H1 (cell line): ENCODE results near the gene NKAIN1. TPM values are rescaled to one million over a fixed set of nuclear protein-coding genes. Genes with fewer than 3 reads are reported as not detected.

ENCODE experiments used
- CTCF ChIA-PET: fragments of 300-600 bp; sonication (Branson Sonifier 250); formaldehyde crosslinking; loops from one replicate; lab custom pipeline; 2021; ENCODE audit not compliant: partially characterized antibody; lab: Charles Lee
- POLR2A ChIA-PET: fragments of 300-600 bp; sonication (Branson Sonifier 250); formaldehyde crosslinking; loops from one replicate; lab custom pipeline; 2021; ENCODE audit warnings: inconsistent platforms; ENCODE audit not compliant: partially characterized antibody; lab: Charles Lee
- DNase-seq, 2 experiments: peaks; one replicate each; pipeline versions ENCODE4 v3.0.0 to v3.0.0-alpha.2; 2010 to 2022; ENCODE audit warnings: low spot score in 2 of 2, low read depth in 1 of 2, mixed read lengths in 1 of 2
- FAIRE-seq: peaks from 2 replicates; lab custom pipeline; 2011; peaks lifted over from hg19 to GRCh38; lab: Jason Lieb, UNC
- H2AFZ ChIP-seq: 2 replicates; pipeline ENCODE4 v1.8.1; 2012; ENCODE audit warnings: low read length, inconsistent platforms
- H2AK5ac ChIP-seq: 2 replicates; pipeline ENCODE4 v1.6.1; 2013; ENCODE audit warnings: low read depth, low read length
- H2BK120ac ChIP-seq: replicated peaks from 2 replicates; pipeline ENCODE3; 2013; ENCODE audit warnings: low read depth, low read length, inconsistent platforms
- H2BK12ac ChIP-seq: 2 replicates; pipeline ENCODE4 v1.6.1; 2013; ENCODE audit warnings: low read depth, low read length
- H2BK15ac ChIP-seq: 2 replicates; pipeline ENCODE4 v1.6.1; 2013; ENCODE audit warnings: low read length
- H2BK20ac ChIP-seq: 2 replicates; pipeline ENCODE4 v1.6.1; 2013; ENCODE audit warnings: low read length
- H2BK5ac ChIP-seq: 2 replicates; pipeline ENCODE4 v1.6.1; 2013; ENCODE audit warnings: low read depth, low read length
- H3K14ac ChIP-seq: 2 replicates; pipeline ENCODE4 v1.6.1; 2013; ENCODE audit warnings: inconsistent platforms; ENCODE audit not compliant: insufficient read length
- H3K18ac ChIP-seq: 2 replicates; pipeline ENCODE4 v1.6.1; 2013; ENCODE audit warnings: low read length; ENCODE audit errors: extremely low read depth
- H3K23ac ChIP-seq: 2 replicates; pipeline ENCODE4 v1.6.1; 2013; ENCODE audit warnings: inconsistent platforms; ENCODE audit not compliant: insufficient read length
- H3K23me2 ChIP-seq: 2 replicates; pipeline ENCODE4 v1.6.1; 2013; ENCODE audit warnings: low read depth, low read length
- H3K27ac ChIP-seq: 2 replicates; pipeline ENCODE4 v1.6.1; 2011; ENCODE audit warnings: low read depth, low read length, inconsistent platforms
- H3K27me3 ChIP-seq, 4 experiments: replicated peaks in 1 of 4; 1 replicate in 1 of 4; 2 replicates in 3 of 4; pipeline versions ENCODE4 v1.6.1 to v1.8.1; 2011 to 2013; ENCODE audit warnings: low read length in 3 of 4, mild to moderate bottlenecking in 3 of 4, inconsistent platforms in 2 of 4, mixed read lengths in 2 of 4, moderate library complexity in 1 of 4; ENCODE audit not compliant: control insufficient read depth in 3 of 4, insufficient read depth in 3 of 4; ENCODE audit errors: extremely low read depth in 1 of 4
- H3K36me3 ChIP-seq, 4 experiments: 2 replicates each; pipeline versions ENCODE4 v1.6.1 to v1.8.1; 2011 to 2013; ENCODE audit warnings: mild to moderate bottlenecking in 4 of 4, low read length in 3 of 4, moderate library complexity in 2 of 4, control low read depth in 1 of 4, inconsistent platforms in 1 of 4; ENCODE audit not compliant: insufficient read depth in 4 of 4, control insufficient read depth in 2 of 4
- H3K4ac ChIP-seq: replicated peaks from 2 replicates; pipeline ENCODE3; 2013; ENCODE audit warnings: low read length, low read depth, mixed read lengths, inconsistent platforms; ENCODE audit not compliant: insufficient read length
- H3K4me1 ChIP-seq, 4 experiments: replicated peaks in 1 of 4; 1 replicate in 1 of 4; 2 replicates in 3 of 4; pipeline versions ENCODE4 v1.6.1 to v1.8.1; 2011 to 2013; ENCODE audit warnings: low read length in 3 of 4, inconsistent platforms in 2 of 4, mixed read lengths in 1 of 4; ENCODE audit not compliant: insufficient read depth in 4 of 4, control insufficient read depth in 3 of 4
- H3K4me2 ChIP-seq, 2 experiments: 2 replicates each; pipeline versions ENCODE4 v1.6.1 to v1.8.1; 2011 to 2013; ENCODE audit warnings: low read depth in 2 of 2, low read length in 2 of 2, control low read depth in 1 of 2, inconsistent platforms in 1 of 2, mild to moderate bottlenecking in 1 of 2; ENCODE audit not compliant: insufficient read depth in 1 of 2
- H3K4me3 ChIP-seq, 4 experiments: fragments of 200-600, 300-600 bp in 1 of 4; sonication (generic), shearing (Covaris generic), sonication (Bioruptor Twin) in 1 of 4; 2 replicates each; pipeline versions ENCODE4 v1.5.1 to v1.8.1; 2011 to 2016; ENCODE audit warnings: low read length in 4 of 4, low read depth in 3 of 4, control low read depth in 2 of 4, inconsistent platforms in 2 of 4, mild to moderate bottlenecking in 2 of 4, mixed read lengths in 1 of 4, moderate library complexity in 1 of 4; ENCODE audit not compliant: insufficient read depth in 2 of 4; ENCODE audit errors: extremely low read depth in 1 of 4
- H3K56ac ChIP-seq: replicated peaks from 2 replicates; pipeline ENCODE3; 2013; ENCODE audit warnings: low read depth, mild to moderate bottlenecking, mixed read lengths, low read length, inconsistent platforms; ENCODE audit not compliant: insufficient read length
- H3K79me1 ChIP-seq: 2 replicates; pipeline ENCODE4 v1.6.1; 2013; ENCODE audit warnings: low read depth, low read length, control low read depth
- H3K79me2 ChIP-seq, 2 experiments: 2 replicates each; pipeline versions ENCODE4 v1.6.1 to v1.8.1; 2012 to 2013; ENCODE audit warnings: low read length in 2 of 2, mild to moderate bottlenecking in 2 of 2, inconsistent platforms in 1 of 2; ENCODE audit not compliant: insufficient read depth in 2 of 2, control insufficient read depth in 1 of 2
- H3K9ac ChIP-seq, 4 experiments: replicated peaks in 1 of 4; 1 replicate in 1 of 4; 2 replicates in 3 of 4; pipeline versions ENCODE4 v1.6.1 to v1.8.1; 2011 to 2013; ENCODE audit warnings: low read depth in 3 of 4, low read length in 3 of 4, control low read depth in 2 of 4, mild to moderate bottlenecking in 2 of 4, moderate library complexity in 2 of 4, inconsistent platforms in 1 of 4; ENCODE audit errors: extremely low read depth in 1 of 4
- H3K9me3 ChIP-seq, 2 experiments: 2 replicates each; pipeline versions ENCODE4 v1.6.1 to v1.8.1; 2012 to 2013; ENCODE audit warnings: mild to moderate bottlenecking in 2 of 2, moderate library complexity in 2 of 2, control low read depth in 1 of 2, inconsistent platforms in 1 of 2, low read depth in 1 of 2, low read length in 1 of 2, mixed read lengths in 1 of 2; ENCODE audit not compliant: insufficient read depth in 2 of 2
- H4K20me1 ChIP-seq, 2 experiments: replicated peaks in 1 of 2; 2 replicates each; pipeline versions ENCODE3 to v1.8.1; 2011 to 2013; ENCODE audit warnings: inconsistent platforms in 2 of 2, low read length in 2 of 2, mild to moderate bottlenecking in 1 of 2; ENCODE audit not compliant: insufficient read depth in 2 of 2, control insufficient read depth in 1 of 2
- H4K5ac ChIP-seq: 2 replicates; pipeline ENCODE4 v1.6.1; 2013; ENCODE audit warnings: low read length, low read depth, mixed read lengths, inconsistent platforms; ENCODE audit not compliant: insufficient read length
- H4K8ac ChIP-seq: 2 replicates; pipeline ENCODE4 v1.8.0; 2013; ENCODE audit warnings: mild to moderate bottlenecking, moderate library complexity, low read length, inconsistent platforms; ENCODE audit not compliant: insufficient read depth; ENCODE audit errors: extremely low read depth
- H4K91ac ChIP-seq: replicated peaks from 2 replicates; pipeline ENCODE3; 2013; ENCODE audit warnings: low read length, mixed read lengths, inconsistent platforms; ENCODE audit not compliant: insufficient read length
- EGR1 ChIP-seq: IDR thresholded peaks from 2 replicates; pipeline ENCODE4 v1.6.1; 2011; ENCODE audit warnings: low read depth, low read length, borderline replicate concordance
- WGBS, 2 experiments: shearing (Covaris generic) in 1 of 2; methylation state at CpG; one replicate each; pipeline versions ENCODE4 v1.1.6 to v1.1.7; 2013 to 2015; ENCODE audit warnings: low lambda C conversion rate in 2 of 2, mixed read lengths in 2 of 2, inconsistent platforms in 1 of 2, low coverage in 1 of 2, missing lambda C conversion rate in 1 of 2; ENCODE audit not compliant: insufficient replicate concordance in 2 of 2, insufficient coverage in 1 of 2, insufficient read length in 1 of 2; ENCODE audit errors: extremely low coverage in 1 of 2, missing lambda C conversion rate in 1 of 2; 5-methylcytosine and 5-hydroxymethylcytosine counted together
- polyA plus RNA-seq, 7 experiments: library from polyadenylated mRNA; depleted of rRNA in 3 of 7; stranded (reverse) in 5 of 7; unstranded in 2 of 7; fragments of >200 nt in 5 of 7; fragments of 200-250 nt in 2 of 7; gene quantifications; 1 replicate in 5 of 7; 2 replicates in 1 of 7; 4 replicates in 1 of 7; pipeline versions ENCODE4 v1.2.1 to v1.2.3, GENCODE V29; 2011 to 2013; ENCODE audit warnings: missing spikeins in 2 of 7, mixed read lengths in 2 of 7
- total RNA-seq: library from RNA; stranded (reverse); fragmentation: NEBNext Ultra II Directional; extraction: Animal tissue kit (Norgen Biotek cat#: 25700); gene quantifications from 2 replicates; pipeline ENCODE4 v1.2.1, GENCODE V29; 2021

The NKAIN1 gene
- total and polyA plus RNA-seq, 2 of the 8 experiments (the other 6 are each of a cell fraction or from before 2014, with no cell fraction given): 59.3 to 66.9 TPM

GRCh38 chr1:31142406-31142805 is 97.3 kb downstream of the NKAIN1 start:
- Histone ChIP-seq H3K9me3 (no peaks in the 10 kb centered on the region), H2AFZ (no peak overlapping the region), H3K36me3 (no peaks in the 10 kb centered on the region), H2BK15ac (no peak overlapping the region), H3K27ac (no peak overlapping the region), H3K14ac (no peak overlapping the region), H3K79me1 (no peaks in the 10 kb centered on the region), H3K79me2 (no peaks in the 10 kb centered on the region), H3K23me2 (no peaks in the 10 kb centered on the region), H4K91ac (no peak overlapping the region), H4K20me1 (no peaks in the 10 kb centered on the region), H3K27me3 (no peaks in the 10 kb centered on the region), H4K8ac (no peak overlapping the region), H2BK12ac (no peak overlapping the region), H2BK20ac (no peak overlapping the region), H3K4me3 (no peak overlapping the region), H3K4me2 (no peak overlapping the region), H3K4me1 (peaks cover 0 to 3% (median 1%) of the 10 kb centered on the region in 4 experiments; a peak in 2 of 7 replicates), H2BK120ac (no peak overlapping the region), H3K4ac (no peak overlapping the region), H2AK5ac (no peak overlapping the region), H3K9ac (no peak overlapping the region), H3K18ac (no peak overlapping the region), H3K23ac (no peak overlapping the region), H3K56ac (no peak overlapping the region), H2BK5ac (no peak overlapping the region), H4K5ac (no peak overlapping the region)
- no peak for TF ChIP-seq EGR1
- WGBS, 2 experiments: 100% methylated on average over 4 of the region's 4 CpGs; no CpG with 5 or more reads in 1 of the 2 experiments
- no peak for FAIRE-seq
- ChIA-PET CTCF (interaction anchor here (0.6 kb wide), 1 partner anchor 22 kb away, joined by 3 read pairs; no protein-coding TSS in a partner anchor), POLR2A (no interaction called here)
- DNase-seq: no peak
